CD4-positive, alpha-beta memory T cell (primary cell): ENCODE data around the gene MYL6. TPM values are rescaled to one million over a fixed set of nuclear protein-coding genes. Genes with fewer than 3 reads are reported as not detected.

ENCODE experiments used
- CTCF ChIA-PET: fragments of 350-600 bp; sonication (Branson Sonifier 250); formaldehyde crosslinking; loops from one replicate; lab custom pipeline; 2021; ENCODE audit warnings: inconsistent platforms; ENCODE audit not compliant: partially characterized antibody; lab: Charles Lee
- POLR2A ChIA-PET: fragments of 350-600 bp; sonication (Branson Sonifier 250); formaldehyde crosslinking; loops from one replicate; lab custom pipeline; 2021; ENCODE audit not compliant: partially characterized antibody; lab: Charles Lee
- DNase-seq, 5 donors: peaks; one replicate each; pipeline versions ENCODE4 v3.0.0 to v3.0.0-alpha.2; 2020 to 2022; ENCODE audit warnings: mixed read lengths in 1 of 5
- H3K27ac ChIP-seq: one replicate; pipeline ENCODE4 v1.7.0; 2013; ENCODE audit warnings: low read depth, low read length
- H3K27me3 ChIP-seq: 2 replicates; pipeline ENCODE4 v1.7.0; 2013; ENCODE audit warnings: mild to moderate bottlenecking, low read length, moderate library complexity; ENCODE audit not compliant: insufficient read depth
- H3K36me3 ChIP-seq: 2 replicates; pipeline ENCODE4 v1.7.0; 2013; ENCODE audit warnings: mild to moderate bottlenecking, low read length, moderate library complexity; ENCODE audit not compliant: insufficient read depth
- H3K4me1 ChIP-seq: 2 replicates; pipeline ENCODE4 v1.7.0; 2013; ENCODE audit warnings: mild to moderate bottlenecking, low read length, moderate library complexity; ENCODE audit not compliant: insufficient read depth
- H3K4me3 ChIP-seq, 2 donors: one replicate each; pipeline ENCODE4 v1.7.0; 2013; ENCODE audit warnings: low read length in 2 of 2, mild to moderate bottlenecking in 1 of 2
- H3K9me3 ChIP-seq, 2 donors: one replicate each; pipeline ENCODE4 v1.7.0; 2013; ENCODE audit warnings: low read length in 2 of 2, control low read depth in 1 of 2; ENCODE audit not compliant: control insufficient read depth in 1 of 2
- H3K27ac Mint-ChIP-seq, 7 donors: one replicate each; pipeline ENCODE4 v1.8.0; 2020 to 2021; ENCODE audit warnings: mixed read lengths in 7 of 7, mild to moderate bottlenecking in 6 of 7, inconsistent platforms in 3 of 7, moderate library complexity in 3 of 7
- H3K27me3 Mint-ChIP-seq, 2 donors: one replicate each; pipeline ENCODE4 v1.8.0; 2020 to 2021; ENCODE audit warnings: mixed read lengths in 2 of 2
- H3K36me3 Mint-ChIP-seq, 2 donors: one replicate each; pipeline ENCODE4 v1.8.0; 2020 to 2021; ENCODE audit warnings: mixed read lengths in 2 of 2, inconsistent platforms in 1 of 2, mild to moderate bottlenecking in 1 of 2
- H3K4me1 Mint-ChIP-seq, 4 donors: one replicate each; pipeline ENCODE4 v1.8.0; 2020 to 2021; ENCODE audit warnings: mixed read lengths in 4 of 4, mild to moderate bottlenecking in 1 of 4
- H3K4me3 Mint-ChIP-seq, 8 donors: one replicate each; pipeline ENCODE4 v1.8.0; 2020 to 2021; ENCODE audit warnings: mixed read lengths in 8 of 8, mild to moderate bottlenecking in 7 of 8, moderate library complexity in 6 of 8, inconsistent platforms in 3 of 8
- H3K9me3 Mint-ChIP-seq, 8 donors: one replicate each; pipeline ENCODE4 v1.8.0; 2020 to 2021; ENCODE audit warnings: mixed read lengths in 8 of 8, mild to moderate bottlenecking in 5 of 8, inconsistent platforms in 3 of 8, moderate library complexity in 1 of 8
- intact Hi-C: fragments of 100-400 bp; cut with micrococcal nuclease; formaldehyde crosslinking; loops from one replicate; pipeline ENCODE4 v1.15.1; 2023
- polyA plus RNA-seq, 2 donors: library from polyadenylated mRNA; unstranded; fragments of 300-500 nt; fragmentation: Illumina TruSeq; gene quantifications; one replicate each; pipeline ENCODE4 v1.2.3, GENCODE V29; 2021
- total RNA-seq, 2 experiments: library from RNA; stranded (reverse); gene quantifications; one replicate each; pipeline ENCODE4 v1.2.3, GENCODE V29; 2021

The MYL6 gene
- total and polyA plus RNA-seq, 4 experiments from 2014 or later = 567 to 3,317 (median 1,365) TPM

- Mint-ChIP-seq H3K27me3 (no peaks in the 10 kb centered on the region), H3K27ac (peak overlapping the region in 2 of 7 donors; percentile 70 to 77), H3K4me3 (no peak overlapping the region), H3K4me1 (peaks cover 4 to 8% (median 6%) of the 10 kb centered on the region in 4 donors), H3K9me3 (no peaks in the 10 kb centered on the region), H3K36me3 (no peaks in the 10 kb centered on the region)
- POLR2A ChIA-PET = interaction anchor here (0.9 to 1.4 kb wide), 3 partner anchors 8 to 80 kb away, joined by 3 to 6 read pairs (median 4); partner anchors contain the start of genes RNF41, SMARCC2 and ZC3H10
- no peaks in the 10 kb centered on the region for H3K27me3 ChIP-seq
- H3K27ac ChIP-seq = no peak overlapping the region
- no peaks in the 10 kb centered on the region for H3K9me3 ChIP-seq
- DNase-seq = no peak
- CTCF ChIA-PET = interaction anchor here (0.6 to 1.3 kb wide), 2 partner anchors 24 to 194 kb away, joined by 3 read pairs; no protein-coding TSS in a partner anchor
- intact Hi-C loops = no loop called here
- no peaks in the 10 kb centered on the region for H3K36me3 ChIP-seq
- no peaks in the 10 kb centered on the region for H3K4me1 ChIP-seq
- no peak overlapping the region for H3K4me3 ChIP-seq
Observed at GRCh38 chr12:56197921-56198635, 39.9 kb downstream of the MYL6 start.

GRCh38 chr12:56198836-56199235 is 40.7 kb downstream of the MYL6 start:
- H3K9me3 ChIP-seq = no peaks in the 10 kb centered on the region
- H3K4me3 Mint-ChIP-seq = no peak overlapping the region
- POLR2A ChIA-PET = interaction anchor here (0.9 to 1.4 kb wide), 2 partner anchors 9 to 80 kb away, joined by 3 to 6 read pairs; partner anchors contain the start of genes SMARCC2 and ZC3H10
- no peak overlapping the region for H3K4me3 ChIP-seq
- DNase-seq = no peak
- intact Hi-C loops = no loop called here
- H3K36me3 ChIP-seq = no peaks in the 10 kb centered on the region
- H3K27me3 Mint-ChIP-seq = no peaks in the 10 kb centered on the region
- no peak overlapping the region for H3K27ac ChIP-seq
- CTCF ChIA-PET = no interaction called here
- no peaks in the 10 kb centered on the region for H3K27me3 ChIP-seq
- peaks cover 0 to 6% (median under 1%) of the 10 kb centered on the region in 4 donors for H3K4me1 Mint-ChIP-seq
- H3K36me3 Mint-ChIP-seq = no peaks in the 10 kb centered on the region
- no peaks in the 10 kb centered on the region for H3K4me1 ChIP-seq
- H3K9me3 Mint-ChIP-seq = no peaks in the 10 kb centered on the region
- H3K27ac Mint-ChIP-seq = peak overlapping the region in 3 of 7 donors; percentile 14 to 70 (median 22)

- no peaks in the 10 kb centered on the region for H3K9me3 ChIP-seq
- no peak for DNase-seq
- Mint-ChIP-seq H3K9me3 (no peaks in the 10 kb centered on the region), H3K27ac (peak overlapping the region in 3 of 7 donors; percentile 29 to 69 (median 56)), H3K36me3 (peaks cover 10 to 21% of the 10 kb centered on the region in 2 donors), H3K27me3 (no peaks in the 10 kb centered on the region), H3K4me1 (peaks cover 0 to 6% (median under 1%) of the 10 kb centered on the region in 4 donors), H3K4me3 (no peak overlapping the region)
- ChIA-PET CTCF (interaction anchor here (0.9 to 3.5 kb wide), 6 partner anchors 10 to 262 kb away, joined by 3 to 10 read pairs (median 4); partner anchors contain the start of genes RNF41 and ZC3H10), POLR2A (interaction anchor here (1.2 to 2.0 kb wide), 3 partner anchors 13 to 65 kb away, joined by 3 to 8 read pairs (median 7); partner anchors contain the start of genes COQ10A, RNF41 and SMARCC2)
- H3K27ac ChIP-seq = no peak overlapping the region
- H3K4me1 ChIP-seq = no peaks in the 10 kb centered on the region
- H3K27me3 ChIP-seq = no peaks in the 10 kb centered on the region
- peaks cover 12% of the 10 kb centered on the region for H3K36me3 ChIP-seq
- H3K4me3 ChIP-seq = no peak overlapping the region
- intact Hi-C loops = no loop called here
Observed at GRCh38 chr12:56202366-56202765, 44.2 kb downstream of the MYL6 start.

- H3K9me3 ChIP-seq = no peaks in the 10 kb centered on the region
- Mint-ChIP-seq H3K27ac (peak overlapping the region in 3 of 7 donors; percentile 42 to 69 (median 56)), H3K4me3 (no peak overlapping the region), H3K9me3 (no peaks in the 10 kb centered on the region), H3K36me3 (peaks cover 14 to 26% of the 10 kb centered on the region in 2 donors), H3K27me3 (no peaks in the 10 kb centered on the region), H3K4me1 (peaks cover 0 to 6% (median under 1%) of the 10 kb centered on the region in 4 donors)
- DNase-seq = no peak
- no peaks in the 10 kb centered on the region for H3K4me1 ChIP-seq
- H3K27me3 ChIP-seq = no peaks in the 10 kb centered on the region
- ChIA-PET CTCF (interaction anchor here (0.7 to 3.5 kb wide), 4 partner anchors 10 to 261 kb away, joined by 3 to 10 read pairs (median 4); no protein-coding TSS in a partner anchor), POLR2A (interaction anchor here (1.2 to 2.0 kb wide), 2 partner anchors 19 to 64 kb away, joined by 3 to 8 read pairs; partner anchors contain the start of genes COQ10A and RNF41)
- H3K4me3 ChIP-seq = no peak overlapping the region
- H3K27ac ChIP-seq = no peak overlapping the region
- intact Hi-C loops = no loop called here
- H3K36me3 ChIP-seq = peaks cover 17% of the 10 kb centered on the region
Observed at GRCh38 chr12:56202838-56203237, 44.7 kb downstream of the MYL6 start.

GRCh38 chr12:56204275-56204674 is 46.1 kb downstream of the MYL6 start:
- no peaks in the 10 kb centered on the region for H3K27me3 Mint-ChIP-seq
- H3K4me1 ChIP-seq = no peaks in the 10 kb centered on the region
- no peaks in the 10 kb centered on the region for H3K27me3 ChIP-seq
- H3K4me3 Mint-ChIP-seq = no peak overlapping the region
- intact Hi-C loops = no loop called here
- no peaks in the 10 kb centered on the region for H3K9me3 ChIP-seq
- ChIA-PET CTCF (interaction anchor here (0.7 to 5.2 kb wide), 6 partner anchors 12 to 54 kb away, joined by 3 to 30 read pairs (median 4); partner anchors contain the start of genes ANKRD52, RNF41 and SMARCC2), POLR2A (interaction anchor here (1.3 to 1.5 kb wide), 2 partner anchors 18 to 260 kb away, joined by 3 to 5 read pairs; partner anchors contain the start of gene RNF41)
- DNase-seq = no peak
- no peak overlapping the region for H3K4me3 ChIP-seq
- peak overlapping the region in 3 of 7 donors; percentile 9 to 85 (median 35) for H3K27ac Mint-ChIP-seq
- H3K4me1 Mint-ChIP-seq = peaks cover 0 to 4% (median under 1%) of the 10 kb centered on the region in 4 donors
- H3K9me3 Mint-ChIP-seq = no peaks in the 10 kb centered on the region
- H3K36me3 Mint-ChIP-seq = peaks cover 14 to 33% of the 10 kb centered on the region in 2 donors
- no peak overlapping the region for H3K27ac ChIP-seq
- H3K36me3 ChIP-seq = peaks cover 21% of the 10 kb centered on the region

GRCh38 chr12:56205445-56205844 is 47.3 kb downstream of the MYL6 start:
- no peak for DNase-seq
- Mint-ChIP-seq H3K36me3 (peaks cover 22 to 41% of the 10 kb centered on the region in 2 donors), H3K4me1 (peaks cover 0 to 4% (median under 1%) of the 10 kb centered on the region in 4 donors), H3K27me3 (no peaks in the 10 kb centered on the region), H3K27ac (peak overlapping the region in 2 of 7 donors; percentile 30 to 37), H3K9me3 (no peaks in the 10 kb centered on the region), H3K4me3 (no peak overlapping the region)
- ChIA-PET CTCF (interaction anchor here (0.9 to 5.2 kb wide), 8 partner anchors 11 to 259 kb away, joined by 3 to 30 read pairs (median 7); partner anchors contain the start of genes ANKRD52, RNF41, SMARCC2 and ZC3H10), POLR2A (interaction anchor here (0.8 to 1.5 kb wide), 5 partner anchors 9 to 259 kb away, joined by 3 to 7 read pairs (median 3); partner anchors contain the start of gene RNF41)
- intact Hi-C loops = no loop called here
- no peak overlapping the region for H3K27ac ChIP-seq
- H3K36me3 ChIP-seq = peaks cover 30% of the 10 kb centered on the region
- H3K27me3 ChIP-seq = no peaks in the 10 kb centered on the region
- no peaks in the 10 kb centered on the region for H3K4me1 ChIP-seq
- no peaks in the 10 kb centered on the region for H3K9me3 ChIP-seq
- no peak overlapping the region for H3K4me3 ChIP-seq
